GM19467 (cell line): ENCODE data around the gene DPP8.
"Not testable (repeated sequence)": the region's sequence is repeated elsewhere in the genome, so short reads cannot be mapped to it uniquely, and the experiment has no call there.

Experiments used
- ATAC-seq: cut with Tn5 transposase; IDR thresholded peaks from one replicate; pipeline ENCODE4 v1.9.1; 2021; ENCODE audit warnings: mild to moderate bottlenecking, moderate library complexity; ENCODE audit not compliant: unreplicated experiment

The DPP8 gene

DNA sequence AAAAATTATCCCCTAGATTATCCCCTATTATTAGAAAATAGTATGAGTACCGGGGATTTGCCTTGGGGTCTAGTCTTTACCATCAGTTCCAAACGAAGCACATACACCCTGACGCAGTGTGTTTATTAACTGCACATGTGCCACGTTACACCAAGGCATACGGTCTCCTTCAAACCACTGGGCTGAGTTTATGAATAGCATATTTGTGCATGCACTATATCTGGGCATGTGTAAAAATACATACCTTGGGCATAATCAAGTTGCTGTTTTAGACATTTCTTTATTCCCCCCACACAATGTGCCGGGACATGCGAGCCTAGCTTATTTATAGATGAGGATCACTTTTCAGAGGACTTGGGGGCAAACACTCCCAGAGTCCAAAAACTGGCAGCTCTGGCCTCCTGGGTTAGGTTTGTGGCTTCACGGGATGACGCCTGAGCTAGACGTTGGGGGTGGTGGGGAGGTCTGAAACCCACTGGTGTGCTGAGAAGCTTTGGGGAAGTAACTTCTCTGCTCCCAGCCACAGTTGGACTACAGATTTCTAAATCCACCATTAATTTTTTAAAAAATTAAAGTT lies 111.0 kb downstream of the DPP8 start:
- ATAC-seq: no peak

DNA sequence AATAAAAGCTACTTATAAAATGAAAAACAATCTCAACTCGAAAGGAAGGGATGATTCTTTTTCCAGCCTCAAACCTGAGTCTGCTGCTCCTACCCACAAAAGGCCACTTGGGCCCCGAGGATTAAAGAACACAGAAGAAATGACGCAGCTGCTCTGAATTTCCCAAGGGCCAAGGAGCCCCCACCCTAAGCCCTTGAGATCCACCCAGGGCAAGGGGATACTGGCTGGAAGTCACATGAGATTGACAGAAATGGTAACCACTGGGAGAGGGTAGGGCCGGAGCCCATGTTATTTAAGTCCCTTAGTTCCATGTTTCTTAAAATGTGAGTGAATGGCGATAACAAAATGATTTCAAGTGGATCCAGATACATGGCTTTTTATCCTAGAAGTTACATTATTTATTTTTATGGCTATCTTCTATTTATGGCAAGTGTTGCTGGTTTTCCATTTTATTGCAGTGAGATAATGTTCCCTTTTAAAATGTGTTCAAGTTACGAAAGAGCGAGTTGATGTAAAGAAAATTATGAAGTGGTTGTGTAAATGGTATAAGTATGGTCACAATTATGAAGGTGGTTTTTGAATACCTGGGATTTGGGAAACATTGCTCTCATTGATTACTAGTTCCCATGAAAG lies 111.6 kb downstream of the DPP8 start:
- ATAC-seq: no peak

DNA sequence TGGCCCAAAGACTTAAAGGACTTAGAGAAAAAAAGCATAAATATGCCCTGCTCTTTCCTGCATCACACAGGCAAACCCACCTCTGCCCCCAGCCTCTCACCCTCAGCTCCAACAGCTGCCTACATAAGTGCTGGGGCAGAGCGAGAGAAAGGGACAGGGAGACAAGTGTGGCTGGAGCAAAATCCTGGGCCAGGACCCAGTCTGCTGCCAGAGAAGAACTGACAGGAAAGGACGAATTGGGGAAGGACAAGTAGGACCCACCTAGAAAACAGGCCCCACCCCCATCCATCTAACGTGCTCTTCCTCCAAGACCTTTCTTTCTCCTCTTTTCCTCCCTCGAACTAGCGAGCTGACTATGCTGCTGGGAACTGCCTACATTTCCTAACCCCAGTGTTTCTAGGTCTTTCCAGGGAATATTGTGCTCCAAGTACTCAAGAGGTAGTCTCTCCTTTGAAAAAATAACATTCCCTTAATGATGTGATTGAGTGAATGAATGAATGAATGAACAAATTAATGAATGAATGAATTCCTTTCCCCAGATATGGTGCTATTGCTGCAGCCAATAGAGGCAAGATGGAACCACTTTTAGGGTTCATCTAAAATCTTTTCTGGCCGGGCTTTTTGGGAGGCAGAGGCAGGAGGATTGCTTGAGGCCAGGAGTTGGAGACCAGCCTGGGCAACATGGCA lies 113.2 kb downstream of the DPP8 start:
- ATAC-seq: no peak

DNA sequence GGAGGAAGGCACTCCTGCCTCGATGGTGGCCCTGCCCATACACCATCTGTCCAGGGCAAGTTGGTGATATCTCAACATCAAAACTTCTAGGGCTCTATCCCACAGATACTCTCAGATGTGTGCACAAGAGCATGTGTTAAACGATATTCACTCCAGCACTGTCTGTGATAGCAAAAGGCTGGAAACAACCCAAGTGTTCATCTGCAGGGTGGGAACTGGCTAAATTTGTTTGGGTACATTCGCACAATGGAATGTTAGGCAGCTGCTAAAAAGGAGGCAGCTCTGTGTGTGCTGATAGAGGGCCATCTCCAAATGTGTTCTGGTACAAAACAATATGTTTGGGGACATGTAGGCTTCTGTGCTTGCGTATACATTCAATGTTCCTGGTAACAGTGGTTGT lies 114.5 kb downstream of the DPP8 start:
- ATAC-seq: no peak

DNA sequence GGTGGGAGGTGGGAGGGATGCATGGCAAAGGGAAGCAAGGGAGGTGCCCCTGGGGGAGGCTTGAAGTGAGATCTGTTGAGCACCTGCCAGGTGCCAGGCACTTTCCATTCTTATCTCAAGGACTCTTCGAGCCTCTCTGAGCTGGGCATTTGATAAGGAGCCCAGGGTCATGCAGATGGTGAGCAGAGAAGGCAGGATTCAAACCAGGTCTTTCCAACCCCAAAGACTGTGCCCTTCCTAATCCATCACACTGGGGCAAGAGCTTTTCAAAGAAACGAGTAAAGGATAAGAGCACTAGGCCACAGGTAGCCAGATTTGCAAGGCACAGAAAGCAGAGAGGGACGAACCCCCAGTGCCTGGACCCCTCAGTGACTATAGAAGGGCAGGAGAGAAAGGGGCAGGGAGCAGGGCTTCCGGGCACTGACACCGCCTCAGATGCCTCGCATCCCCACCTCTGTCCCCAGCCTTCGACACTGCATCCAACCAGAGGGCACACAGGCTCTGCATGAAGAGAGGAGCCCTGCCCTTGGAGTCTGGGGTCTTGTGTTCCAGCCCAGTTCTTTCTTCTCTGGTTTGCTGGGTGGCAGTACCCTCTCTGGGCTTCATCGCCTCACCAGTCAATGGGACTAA lies 115.8 kb downstream of the DPP8 start:
- no peak for ATAC-seq

DNA sequence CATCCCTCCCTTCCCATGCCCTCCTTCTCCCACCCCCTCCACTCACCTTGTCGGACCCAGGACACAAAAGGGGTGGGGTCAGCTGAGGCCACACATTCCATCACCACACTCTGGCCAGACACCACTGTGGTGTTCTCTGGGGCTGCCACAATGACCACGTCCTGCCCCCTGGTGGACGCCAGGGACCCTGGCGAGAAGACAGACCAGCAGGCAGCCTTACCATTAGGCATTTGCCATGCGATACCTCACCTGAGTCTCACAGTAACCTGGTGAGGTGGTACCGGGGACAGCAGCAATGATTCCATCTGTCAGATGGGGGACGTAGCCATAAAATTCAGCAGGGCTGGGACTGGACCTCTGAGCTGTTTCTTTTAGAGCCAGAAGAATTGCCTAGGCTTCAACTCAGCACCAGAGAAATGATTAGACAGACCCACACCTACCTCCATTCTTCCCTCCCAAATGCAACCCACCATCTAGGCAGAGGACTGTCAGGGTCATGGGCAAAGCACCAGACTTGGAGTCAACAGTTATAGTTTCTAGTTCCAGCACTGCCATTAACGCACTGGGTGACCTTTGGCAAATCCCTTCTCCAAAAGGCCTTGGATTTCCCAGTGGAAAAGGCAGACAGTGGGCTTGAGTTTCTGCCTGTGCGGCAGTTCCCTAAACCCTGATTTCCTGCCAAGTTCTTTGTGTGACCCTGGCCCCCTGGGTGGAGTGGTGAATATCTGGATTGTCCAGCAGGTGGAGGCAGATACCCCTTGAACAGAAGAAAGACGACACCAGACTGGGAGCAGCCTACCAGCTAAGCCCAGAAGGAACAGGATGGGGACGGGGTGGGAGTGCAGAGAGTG lies 116.5 kb downstream of the DPP8 start:
- no peak for ATAC-seq

DNA sequence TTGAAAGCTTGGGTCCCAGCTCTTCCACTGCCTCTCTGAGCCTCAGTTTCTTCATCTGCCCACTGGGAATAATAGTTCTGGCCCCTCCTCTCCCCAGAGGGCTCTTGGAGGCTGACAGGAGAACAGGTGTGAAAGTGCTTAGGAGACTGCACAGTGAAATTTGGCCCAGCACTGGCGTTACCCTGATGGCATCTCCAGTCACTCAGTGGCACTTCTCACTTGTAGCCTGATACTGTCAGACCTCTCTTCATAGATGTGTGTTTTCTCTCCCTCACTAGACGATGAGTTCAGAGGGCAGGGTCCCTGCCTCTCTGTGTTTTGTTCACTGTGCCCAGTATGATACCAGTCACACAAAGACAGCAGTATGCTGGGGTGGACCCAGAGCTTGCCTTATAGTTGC lies 117.5 kb downstream of the DPP8 start:
- no peak for ATAC-seq

DNA sequence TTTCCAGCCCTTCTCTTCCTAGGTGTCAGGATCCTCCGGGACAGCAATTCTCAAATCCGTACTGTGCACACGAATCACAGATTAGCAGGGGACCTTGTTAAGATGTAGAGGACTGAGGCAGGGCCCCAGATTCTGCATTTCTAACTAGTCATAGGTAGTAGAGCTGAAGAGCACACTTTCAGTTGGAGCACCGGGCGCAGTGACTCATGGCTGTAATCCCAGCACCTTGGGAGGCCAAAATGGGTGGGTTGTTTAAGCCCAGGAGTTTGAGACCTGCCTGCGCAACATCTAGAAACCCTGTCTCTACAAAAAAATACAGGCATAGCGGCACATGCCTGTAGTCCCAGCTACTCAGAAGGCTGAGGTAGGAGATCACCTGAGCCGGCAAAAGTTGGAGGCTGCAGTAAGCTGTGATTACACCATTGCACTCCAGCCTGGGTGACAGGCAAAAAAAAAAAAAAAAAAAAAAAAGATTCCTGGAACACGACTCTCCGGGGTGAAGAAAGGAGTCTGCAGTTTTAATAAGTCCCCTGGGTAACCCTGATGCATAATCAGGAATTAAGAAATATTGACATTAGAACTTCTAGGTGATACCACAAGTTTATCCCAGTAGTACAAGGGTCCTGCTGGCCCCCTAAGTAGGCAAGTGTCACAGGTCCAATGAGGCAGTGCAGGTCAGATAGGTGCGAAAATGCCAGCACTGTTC lies 118.3 kb downstream of the DPP8 start:
- ATAC-seq: no peak

DNA sequence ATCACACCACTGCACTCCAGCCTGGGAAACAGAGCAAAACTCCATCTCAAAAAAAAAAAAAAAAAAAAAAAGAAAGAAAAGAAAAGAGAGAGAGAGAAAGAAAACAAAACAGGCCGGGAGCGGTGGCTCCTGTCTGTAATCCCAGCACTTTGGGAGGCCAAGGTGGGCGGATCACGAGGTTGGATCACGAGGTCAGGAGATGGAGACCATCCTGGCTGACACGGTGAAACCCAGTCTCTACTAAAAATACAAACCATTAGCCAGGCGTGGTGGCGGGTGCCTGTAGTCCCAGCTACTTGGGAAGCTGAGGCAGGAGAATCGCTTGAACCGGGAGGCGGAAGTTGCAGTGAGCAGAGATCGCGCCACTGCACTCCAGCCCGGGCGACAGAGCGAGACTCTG lies 119.0 kb downstream of the DPP8 start:
- not testable (repeated sequence) for ATAC-seq

DNA sequence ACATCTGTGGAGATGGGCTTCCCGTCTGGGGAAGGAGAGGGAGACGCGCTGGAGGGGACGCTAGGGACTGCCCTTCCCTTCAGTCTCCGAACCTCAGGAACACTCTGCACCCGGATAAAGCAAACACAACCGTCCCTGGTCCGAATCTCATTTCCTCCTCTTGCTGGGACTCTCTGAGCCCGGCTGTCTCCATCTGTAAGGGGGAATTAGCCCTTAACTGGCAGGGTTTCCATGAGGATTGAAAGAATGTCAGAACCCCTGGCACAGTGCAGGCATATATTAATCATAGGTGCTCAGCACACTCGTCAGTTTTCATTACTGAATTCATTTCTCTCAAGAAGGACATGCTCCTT lies 120.5 kb downstream of the DPP8 start:
- ATAC-seq: no peak

DNA sequence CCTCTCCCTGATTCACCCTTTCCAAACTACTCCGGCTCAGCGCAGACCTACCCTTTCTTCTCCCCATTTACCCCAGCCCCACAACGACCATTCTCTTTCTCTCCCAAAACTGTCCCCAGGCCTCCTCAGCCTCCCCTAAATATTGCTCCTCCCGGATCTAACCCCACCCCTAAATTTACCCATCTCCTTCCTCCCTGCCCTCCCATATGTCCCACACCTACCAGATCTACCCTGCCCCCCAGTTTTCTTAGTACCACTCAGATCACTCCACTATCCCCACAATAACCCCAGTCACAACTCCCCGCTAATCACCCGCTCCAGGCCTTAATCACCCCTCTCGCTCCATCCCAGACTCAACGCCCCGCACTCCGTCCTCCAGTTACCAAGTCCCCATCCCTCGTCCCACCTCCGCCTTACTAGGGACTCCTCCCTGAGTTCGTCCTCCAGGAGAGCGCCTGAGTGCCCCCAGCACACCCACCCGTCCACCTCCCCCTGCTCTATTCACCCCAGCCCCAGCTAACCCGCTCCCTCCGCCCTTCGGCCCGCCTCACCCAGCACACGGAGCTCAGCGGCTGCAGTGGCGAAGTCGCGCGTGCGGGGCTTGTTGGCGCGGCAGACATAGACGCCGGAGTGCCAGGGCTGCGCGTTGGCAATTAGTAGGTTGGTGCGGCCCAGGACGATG lies 121.1 kb downstream of the DPP8 start:
- no peak for ATAC-seq

DNA sequence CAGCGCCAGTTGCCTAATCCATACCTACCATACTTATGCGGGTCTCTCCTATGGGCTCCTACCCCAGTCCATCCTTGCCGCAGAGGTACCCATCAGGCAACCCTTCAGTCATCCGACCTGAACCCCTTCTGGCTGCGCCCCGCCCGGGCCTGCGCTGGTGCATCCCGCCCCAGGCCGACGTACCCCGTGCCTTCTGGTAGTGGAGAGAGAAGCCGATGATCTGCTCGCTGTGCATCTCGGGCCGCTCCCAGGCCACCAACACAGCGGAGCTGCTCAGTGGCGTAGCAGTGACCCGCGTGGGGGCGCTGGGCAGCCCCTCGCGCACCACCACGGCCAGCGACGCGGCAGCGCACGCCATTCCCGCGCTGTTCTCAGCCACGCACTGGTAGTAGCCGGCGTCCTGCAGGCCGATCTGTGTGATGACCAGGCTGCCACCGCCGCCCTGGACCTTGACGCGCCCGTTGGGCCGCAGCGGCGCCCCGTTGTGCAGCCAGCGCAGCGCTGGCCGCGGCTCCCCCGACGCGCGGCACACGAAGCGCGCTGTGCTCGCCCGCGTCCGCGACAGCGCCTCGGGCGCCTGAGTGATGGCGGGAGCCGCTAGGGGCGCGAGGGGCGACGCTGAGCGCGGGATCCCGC lies 121.8 kb downstream of the DPP8 start:
- ATAC-seq: no peak

DNA sequence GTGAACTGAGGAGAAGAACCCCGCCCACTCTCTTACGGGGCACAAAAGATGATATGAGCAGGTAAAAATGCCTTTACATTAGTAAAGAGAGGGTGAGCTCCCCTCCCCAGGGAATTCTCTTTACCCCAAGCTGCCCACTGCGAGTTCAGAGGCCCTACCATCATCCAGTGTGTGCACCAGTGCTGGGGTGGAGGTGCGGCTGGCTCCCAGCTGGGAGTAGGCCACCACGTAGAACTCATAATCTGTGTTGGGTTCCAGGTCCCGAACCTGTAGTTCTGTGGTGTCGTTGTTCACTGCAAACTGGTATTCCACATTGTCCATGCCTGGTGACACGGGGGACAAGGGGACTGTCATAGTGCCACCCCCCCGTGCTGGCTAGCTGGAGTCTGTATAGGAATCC lies 122.6 kb downstream of the DPP8 start:
- ATAC-seq: no peak

DNA sequence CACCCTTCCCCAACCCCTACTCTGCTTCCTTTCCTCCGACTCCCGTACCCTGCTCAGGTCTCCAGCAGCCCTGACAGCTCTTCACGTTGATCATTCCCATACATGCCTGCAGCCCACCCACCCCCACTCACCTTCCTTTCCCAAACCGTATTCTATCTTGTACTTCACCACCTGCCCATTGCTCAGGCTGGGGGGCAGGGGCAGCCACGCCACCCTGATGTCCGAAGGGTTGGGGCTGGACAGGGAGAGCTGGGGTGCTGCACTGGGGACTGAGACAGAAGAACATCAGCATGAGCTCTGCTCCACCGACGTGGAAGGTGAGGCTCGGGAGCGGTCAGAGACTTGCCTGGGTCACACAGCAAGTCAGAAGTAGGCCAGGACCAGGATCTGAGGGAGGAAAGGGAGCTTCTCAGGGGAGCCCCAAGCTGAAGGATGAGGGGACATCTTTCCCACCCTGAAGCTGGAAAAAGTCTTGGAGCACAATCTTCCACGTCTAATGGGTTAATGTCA lies 123.2 kb downstream of the DPP8 start:
- no peak for ATAC-seq

DNA sequence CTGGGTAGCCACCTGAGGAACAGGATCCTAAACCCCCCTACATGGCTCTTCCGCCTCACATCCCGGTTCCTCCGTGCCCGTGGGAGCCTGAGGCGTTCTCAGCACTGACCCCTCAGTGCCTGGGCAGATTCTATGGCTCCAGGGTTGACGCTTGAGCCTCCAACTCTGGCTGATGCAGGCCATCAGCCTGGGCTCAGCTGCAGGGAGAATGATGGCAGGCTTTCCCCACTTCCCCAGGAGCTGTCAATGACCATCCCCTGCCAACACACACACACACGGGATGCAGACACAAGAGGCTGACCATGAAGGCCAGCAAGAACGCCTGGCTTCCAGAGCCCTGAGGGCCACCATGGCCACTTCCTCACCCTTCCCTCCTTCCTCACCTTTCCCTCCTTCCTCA lies 123.9 kb downstream of the DPP8 start:
- ATAC-seq: no peak

DNA sequence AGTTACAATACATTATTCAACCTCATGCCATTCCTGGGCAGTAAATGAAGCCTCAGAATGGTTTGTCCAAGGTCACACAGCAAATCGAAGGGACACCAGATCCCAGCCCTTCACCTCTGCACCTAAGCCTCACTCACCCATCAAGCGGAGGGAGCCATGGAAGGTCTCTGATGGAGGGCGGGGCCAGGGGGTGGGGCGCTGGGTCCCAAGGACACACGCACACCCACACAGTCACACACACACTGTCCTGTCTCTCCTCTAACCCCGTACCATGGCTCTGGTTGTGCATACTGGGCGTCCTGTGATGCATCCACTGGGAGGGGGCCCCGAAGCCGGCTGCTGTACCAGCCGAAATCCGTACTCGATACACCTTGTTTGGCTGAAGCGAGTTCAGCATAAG lies 124.4 kb downstream of the DPP8 start:
- ATAC-seq: no peak
